ENCODE results near the gene TET1.
"Not testable (repeated sequence)": the region's sequence is repeated elsewhere in the genome, so short reads cannot be mapped to it uniquely, and the experiment has no call there.

TET1 gene
- 1.3 to 5.1 reads per million in 2 experiments for total RNA-seq

GRCh38 chr10:68560186-68560942 is at the start of gene TET1:
Gene TET1 (plus strand): TSS chr10:68560337. CDS start chr10:68572339, 12,002 bp downstream.
- no peak for DNase-seq (ENCODE audit: low read depth)

DNA sequence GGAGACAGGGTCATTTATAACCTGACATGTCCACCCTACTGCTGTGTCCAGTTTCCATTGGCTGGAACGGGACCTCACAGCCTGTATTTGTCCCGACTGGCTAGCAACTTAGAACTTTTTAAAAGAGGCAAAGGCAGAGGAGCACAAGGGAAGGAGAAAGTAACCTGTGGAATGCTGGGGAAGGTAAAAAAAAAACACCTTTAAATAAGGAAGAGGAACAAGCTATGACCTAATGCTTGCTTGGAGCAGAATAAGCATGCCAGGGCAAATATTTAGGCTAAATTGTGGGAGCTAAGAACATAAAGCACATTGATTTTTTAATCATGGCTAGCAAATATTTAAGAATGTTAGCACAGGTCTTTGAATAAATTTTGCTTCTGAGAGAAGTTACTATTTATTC is 43.9 kb upstream of the TET1 start:
- not testable (repeated sequence) for DNase-seq (ENCODE audit: low read depth)

DNA sequence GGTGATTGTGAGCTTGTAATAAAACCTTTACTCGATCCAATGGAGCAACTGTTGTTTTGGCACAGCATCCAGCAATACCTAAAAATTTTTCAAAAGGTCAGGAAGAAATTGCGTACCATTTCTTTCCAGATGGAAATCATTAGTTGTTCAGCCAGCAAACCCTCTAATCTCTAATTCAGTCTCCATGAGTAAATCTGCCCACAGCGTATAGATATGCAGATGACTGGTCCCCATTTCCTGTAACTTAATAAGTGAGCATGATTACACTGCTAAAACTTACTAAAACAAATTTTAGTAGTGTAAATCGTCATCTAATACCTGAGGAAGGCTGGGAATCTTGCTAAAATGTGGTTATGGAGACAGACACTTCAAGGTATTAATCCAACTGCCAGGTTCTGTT is 43.4 kb upstream of the TET1 start:
- DNase-seq (ENCODE audit: low read depth) = no peak

DNA sequence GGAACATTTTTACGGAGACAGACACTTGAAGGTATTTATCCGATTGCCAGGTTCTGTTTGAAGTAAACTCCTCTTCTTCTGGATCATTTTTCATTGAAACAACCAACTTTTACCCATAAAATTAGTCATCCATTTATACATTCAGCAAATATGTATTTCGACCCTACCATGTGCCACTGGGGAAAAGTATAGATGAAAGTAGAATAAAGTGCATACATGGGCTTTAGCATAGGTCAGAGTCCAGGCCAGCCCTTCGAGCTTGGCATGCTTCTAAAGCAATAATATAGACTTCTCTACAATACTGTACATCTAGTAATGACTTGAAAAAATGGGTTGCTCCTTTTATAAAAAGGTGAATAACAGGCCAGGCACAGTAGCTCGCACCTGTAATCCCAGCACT is 42.9 kb upstream of the TET1 start:
- no peak for DNase-seq (ENCODE audit: low read depth)

GRCh38 chr10:68518609-68519008 is 41.5 kb upstream of the TET1 start:
- DNase-seq (ENCODE audit: low read depth) = not testable (repeated sequence)

- not testable (repeated sequence) for DNase-seq (ENCODE audit: low read depth)
Measured at GRCh38 chr10:68525490-68526038, 34.6 kb upstream of the TET1 start.

DNA sequence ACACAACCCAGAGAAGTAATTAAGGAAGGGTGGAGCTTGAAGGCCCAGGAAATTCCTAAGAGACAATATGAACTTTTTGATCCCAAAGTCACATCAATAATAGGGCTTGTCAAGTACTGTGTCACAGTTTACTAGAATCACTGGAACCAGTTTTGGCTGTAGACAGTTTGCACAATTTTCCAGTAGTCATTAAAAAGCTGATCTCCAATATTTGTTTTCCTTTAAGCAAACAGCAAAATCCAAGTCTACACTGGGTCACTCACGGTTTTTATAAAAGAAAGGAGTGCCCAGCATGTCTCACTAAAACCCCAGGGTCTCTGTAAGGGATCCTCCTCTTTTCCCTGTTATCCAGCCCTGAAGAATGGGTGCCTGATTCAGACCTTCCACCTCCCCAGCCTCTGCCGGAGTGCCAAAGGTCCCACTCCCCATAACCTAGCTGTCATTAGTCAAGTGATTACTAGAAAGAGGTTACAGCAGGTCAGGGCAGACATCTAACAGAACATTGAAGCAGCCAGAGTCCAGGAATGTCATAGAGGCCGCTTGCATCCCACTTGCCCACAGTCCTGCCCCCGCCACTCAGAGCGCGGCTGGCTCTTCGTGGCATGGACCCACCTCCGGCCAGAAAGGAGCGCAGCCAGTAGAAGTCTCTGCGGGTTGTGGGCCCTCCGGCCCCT is 33.4 kb upstream of the TET1 start:
- no peak for DNase-seq (ENCODE audit: low read depth)

GRCh38 chr10:68536973-68537372 is 23.2 kb upstream of the TET1 start:
- no peak for DNase-seq (ENCODE audit: low read depth)

DNA sequence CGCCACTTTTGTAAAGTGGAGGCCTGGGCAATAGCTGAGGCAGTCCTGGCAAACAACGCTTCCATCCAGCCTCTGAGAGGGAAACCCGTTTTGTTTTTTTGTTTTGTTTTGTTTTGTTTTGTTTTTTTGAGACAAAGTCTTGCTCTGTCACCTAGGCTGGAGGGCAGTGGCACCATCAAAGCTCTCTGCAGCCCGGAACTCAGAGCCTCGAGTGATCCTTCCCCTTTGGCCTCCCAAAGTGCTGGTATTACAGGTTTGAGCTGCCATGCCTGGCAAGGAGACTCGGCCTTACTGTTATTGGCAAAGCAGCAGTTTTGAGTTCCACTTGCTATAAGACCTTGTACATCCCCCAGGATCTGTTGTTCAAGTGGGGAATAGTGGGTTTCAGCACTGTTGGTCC is 22.3 kb upstream of the TET1 start:
- DNase-seq (ENCODE audit: low read depth) = no peak

- no peak for DNase-seq (ENCODE audit: low read depth)
Measured at GRCh38 chr10:68543004-68543918, 16.9 kb upstream of the TET1 start.

DNA sequence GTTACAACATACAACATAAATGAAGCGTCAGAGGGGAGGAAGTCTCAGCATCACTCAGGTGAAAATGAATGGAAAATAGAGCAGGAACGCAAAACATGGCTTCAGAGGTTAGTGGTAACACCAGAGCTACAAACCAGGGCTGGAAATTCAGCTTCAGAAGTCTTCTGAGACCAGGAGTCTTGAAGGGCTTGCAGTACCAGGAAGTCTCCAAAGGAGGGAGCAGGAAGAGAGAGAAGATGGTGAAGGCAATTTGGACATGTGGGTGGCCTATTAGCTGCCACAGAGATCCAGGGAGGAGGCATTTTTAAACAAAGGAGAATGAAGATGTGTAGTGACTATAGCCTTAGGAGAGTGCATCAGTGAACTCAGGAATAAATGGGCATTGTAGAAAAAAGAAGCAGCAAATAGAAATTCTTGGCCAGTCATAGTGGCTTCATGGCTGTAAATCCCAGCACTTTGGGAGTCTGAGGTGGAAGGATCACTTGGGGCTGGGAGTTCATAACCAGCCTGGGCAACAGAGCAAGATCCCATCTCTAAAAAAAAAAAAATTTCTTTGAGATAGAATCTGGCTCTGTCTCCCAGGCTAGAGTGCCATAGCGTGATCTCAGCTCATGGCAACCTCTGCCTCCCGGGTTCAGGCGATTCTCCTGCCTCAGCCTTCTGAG is 9.3 kb upstream of the TET1 start:
- no peak for DNase-seq (ENCODE audit: low read depth)

DNA sequence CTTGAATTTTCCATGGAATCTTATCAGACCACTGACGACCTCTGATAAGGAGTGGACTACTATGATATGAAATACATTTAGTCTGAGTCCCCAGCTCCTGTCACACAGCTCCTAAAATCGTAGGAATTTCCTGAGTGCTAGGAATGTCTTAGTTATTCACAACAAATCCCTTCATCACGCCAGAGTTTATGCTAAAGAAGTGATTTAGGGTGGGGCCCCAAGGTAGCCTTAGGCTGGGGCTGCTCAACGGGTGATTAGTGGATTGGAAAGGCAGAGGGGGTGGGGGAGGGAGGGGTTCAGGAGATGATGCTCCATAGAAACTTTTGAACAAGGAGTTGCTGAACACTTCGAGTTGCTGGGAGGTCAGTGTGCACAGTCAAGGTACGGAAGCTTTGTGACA is 7.0 kb upstream of the TET1 start:
- no peak for DNase-seq (ENCODE audit: low read depth)

GRCh38 chr10:68553599-68553998 is 6.5 kb upstream of the TET1 start:
- DNase-seq (ENCODE audit: low read depth) = no peak

- no peak for DNase-seq (ENCODE audit: low read depth)
Measured at GRCh38 chr10:68558478-68558877, 1.7 kb upstream of the TET1 start.

- no peak for DNase-seq (ENCODE audit: low read depth)
Measured at GRCh38 chr10:68559251-68559650, 886 bp upstream of the TET1 start.

GRCh38 chr10:68559841-68560185 is 324 bp upstream of the TET1 start:
- no peak for DNase-seq (ENCODE audit: low read depth)

- no peak for DNase-seq (ENCODE audit: low read depth)
Measured at GRCh38 chr10:68560943-68561864, 1.1 kb downstream of the TET1 start.

GRCh38 chr10:68561865-68562649 is 1.9 kb downstream of the TET1 start:
- no peak for DNase-seq (ENCODE audit: low read depth)

- no peak for DNase-seq (ENCODE audit: low read depth)
Measured at GRCh38 chr10:68562661-68563570, 2.8 kb downstream of the TET1 start.

All from T follicular helper cell (primary cell).